NB4 (cell line): ENCODE results near the gene CRB3.
A peak's percentile ranks its signal among the peaks of the same experiment; 100 is the strongest.

Experiments
- DNase-seq: peaks from one replicate; pipeline ENCODE4 v3.0.0; 2010; ENCODE audit warnings: low read depth
- H3K4me3 ChIP-seq: one replicate; pipeline ENCODE4 v1.5.1; 2011; ENCODE audit warnings: mild to moderate bottlenecking, low read depth, low read length, moderate library complexity
- CTCF ChIP-seq: IDR thresholded peaks from one replicate; pipeline ENCODE4 v1.5.1; 2012; ENCODE audit warnings: low read depth, low read length
- MAX ChIP-seq: IDR thresholded peaks from 2 replicates; pipeline ENCODE4 v1.6.1; 2011; ENCODE audit warnings: low read depth, low read length
- MYC ChIP-seq: IDR thresholded peaks from 2 replicates; pipeline ENCODE4 v1.6.1; 2011; ENCODE audit warnings: low read depth, low read length
- POLR2A ChIP-seq: IDR thresholded peaks from 2 replicates; pipeline ENCODE4 v1.6.1; 2011; ENCODE audit warnings: mild to moderate bottlenecking; ENCODE audit not compliant: insufficient read length; ENCODE audit errors: extremely low read depth

CRB3 gene

GRCh38 chr19:6460099-6460884 is 3.8 kb upstream of the CRB3 start:
- peak overlapping the region; percentile 66 for H3K4me3 ChIP-seq
- DNase-seq: peak; percentile 97
- TF ChIP-seq MYC: peak; percentile 56; the same call in 1 of the 2 replicates
- no peak for TF ChIP-seq POLR2A
- TF ChIP-seq CTCF: peak; percentile 31
- TF ChIP-seq MAX: peak; percentile 23

GRCh38 chr19:6465006-6465405 is 935 bp downstream of the CRB3 start:
- no peak for TF ChIP-seq POLR2A
- no peak for TF ChIP-seq CTCF
- no peak for TF ChIP-seq MYC
- no peak for TF ChIP-seq MAX
- H3K4me3 ChIP-seq: no peak overlapping the region
- no peak for DNase-seq

- H3K4me3 ChIP-seq: no peak overlapping the region
- TF ChIP-seq MYC (no peak), POLR2A (no peak), CTCF (no peak), MAX (no peak)
- no peak for DNase-seq
These were observed 1.6 kb downstream of the CRB3 start for GRCh38 chr19:6465663-6466062.

GRCh38 chr19:6466526-6467248 is 2.6 kb downstream of the CRB3 start:
- no peak overlapping the region for H3K4me3 ChIP-seq
- no peak for DNase-seq
- TF ChIP-seq MYC: no peak
- TF ChIP-seq CTCF: no peak
- TF ChIP-seq POLR2A: no peak
- no peak for TF ChIP-seq MAX

GRCh38 chr19:6467384-6467783 is 3.3 kb downstream of the CRB3 start:
- no peak overlapping the region for H3K4me3 ChIP-seq
- TF ChIP-seq MAX (no peak), POLR2A (no peak), CTCF (no peak), MYC (no peak)
- DNase-seq: no peak
